GM21423 (cell line): ENCODE results near the gene PLAA.
A peak's percentile ranks its signal among the peaks of the same experiment; 100 is the strongest.
"Not testable (repeated sequence)": the region's sequence is repeated elsewhere in the genome, so short reads cannot be mapped to it uniquely, and the experiment has no call there.

Experiments
- ATAC-seq: cut with Tn5 transposase; IDR thresholded peaks from one replicate; pipeline ENCODE4 v1.9.1; 2021; ENCODE audit warnings: mild to moderate bottlenecking, moderate library complexity; ENCODE audit not compliant: unreplicated experiment

Gene PLAA

DNA sequence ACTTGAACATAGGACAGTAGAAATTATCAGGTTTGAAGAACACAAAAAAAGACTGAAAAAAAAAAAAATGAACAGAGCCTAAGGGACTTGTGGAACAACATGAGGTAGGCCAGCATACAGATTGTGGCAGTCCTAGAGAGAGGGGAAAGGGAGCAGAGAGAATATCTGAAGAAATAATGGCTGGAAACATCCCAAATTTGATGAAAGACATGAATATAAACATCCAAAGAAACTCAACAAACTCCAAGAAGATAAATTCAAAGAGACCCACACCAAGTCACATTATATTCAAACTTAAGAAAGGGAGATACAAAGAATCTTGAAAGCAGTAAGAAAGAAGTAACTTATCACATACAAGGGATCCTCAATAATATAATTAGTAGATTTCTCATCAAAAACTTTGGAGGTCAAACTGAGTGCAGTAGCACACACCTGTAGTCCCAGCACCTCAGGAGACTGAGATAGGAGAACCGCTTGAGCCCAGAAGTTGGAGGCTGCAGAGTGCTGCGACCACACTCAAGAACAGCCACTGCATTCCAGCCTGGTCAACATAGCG, 9.1 kb downstream of the PLAA start:
- ATAC-seq, result no peak

DNA sequence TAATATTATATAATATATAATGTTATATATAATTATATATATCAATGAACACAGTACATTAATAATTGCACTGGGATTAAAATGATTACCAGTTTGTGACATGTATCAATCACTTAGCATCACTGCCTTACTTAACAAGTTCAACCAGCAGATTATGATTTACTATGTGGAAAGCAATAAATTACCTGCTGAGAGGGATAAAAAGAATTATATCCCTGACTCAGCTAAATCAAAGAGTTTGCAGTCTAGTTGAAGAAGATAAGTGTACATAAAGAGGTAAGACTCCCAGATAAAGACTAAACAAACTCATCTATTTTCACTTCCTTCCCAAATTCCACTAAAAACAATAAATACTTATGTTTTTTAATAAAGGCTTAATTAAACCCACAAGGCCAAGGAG, 11.2 kb downstream of the PLAA start:
- no peak for ATAC-seq

DNA sequence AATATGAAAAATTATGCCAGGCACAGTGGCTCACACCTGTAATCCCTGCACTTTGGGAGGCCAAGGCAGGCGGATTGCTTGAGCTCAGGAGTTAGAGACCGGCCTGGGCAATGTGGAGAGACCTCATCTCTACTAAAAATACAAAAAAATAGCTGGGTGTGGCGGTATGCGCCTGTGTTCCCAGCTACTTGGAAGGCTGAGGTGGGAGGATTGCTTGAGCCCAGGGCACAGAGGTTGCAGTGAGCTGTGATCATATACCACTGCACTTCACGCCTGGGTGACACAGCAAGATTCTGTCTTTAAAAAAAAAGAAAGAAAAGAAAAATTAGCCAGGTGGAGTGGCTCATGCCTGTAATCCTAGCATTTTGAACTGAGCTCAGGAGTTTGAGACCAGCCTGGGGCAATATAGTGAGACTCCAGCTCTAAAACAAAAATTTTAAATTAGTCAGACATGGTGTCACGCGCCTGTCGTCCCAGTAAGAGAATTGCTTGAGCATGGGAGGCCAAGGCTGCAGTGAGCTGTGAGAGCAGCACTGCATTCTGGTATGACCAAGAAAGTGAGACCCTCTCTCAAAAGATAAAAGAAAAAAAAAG, 18.0 kb downstream of the PLAA start:
- no peak for ATAC-seq

DNA sequence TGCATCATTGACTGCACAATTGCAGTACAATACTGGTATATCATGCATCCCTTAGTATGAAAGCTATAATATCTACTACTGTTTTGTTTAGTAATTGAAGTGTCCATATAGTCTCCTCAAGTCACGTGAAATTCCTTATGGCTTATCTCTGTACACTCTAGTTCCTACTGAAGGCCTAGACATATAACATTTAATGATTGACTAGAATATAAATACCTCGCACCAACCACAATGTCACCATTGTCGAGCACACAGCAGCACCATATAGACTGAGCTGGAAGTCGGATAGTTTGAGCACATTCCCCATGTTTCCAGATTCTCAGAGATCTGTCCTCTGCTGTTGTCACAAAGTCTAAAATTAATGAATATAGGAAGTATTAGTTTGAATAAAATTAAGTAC, 21.4 kb downstream of the PLAA start:
- ATAC-seq, result no peak

DNA sequence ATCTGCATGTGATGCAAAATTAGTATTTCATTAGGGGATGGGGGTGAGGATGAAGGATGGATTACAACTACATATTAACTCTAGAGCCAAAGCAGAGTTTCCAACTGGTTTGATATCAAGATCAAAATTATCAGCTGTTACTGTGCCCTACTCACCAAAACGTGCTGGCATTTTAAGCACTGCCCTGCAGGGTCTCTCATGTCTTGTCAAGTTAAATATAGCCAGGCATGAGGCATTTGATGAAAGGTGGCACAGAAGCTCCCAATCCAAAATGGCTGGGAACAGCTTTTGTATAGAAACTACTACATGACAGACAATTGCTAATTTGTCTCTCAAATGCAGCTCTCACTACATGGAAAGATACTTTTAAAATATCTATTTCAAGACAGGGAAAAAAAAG, 27.3 kb downstream of the PLAA start:
- ATAC-seq, result no peak

DNA sequence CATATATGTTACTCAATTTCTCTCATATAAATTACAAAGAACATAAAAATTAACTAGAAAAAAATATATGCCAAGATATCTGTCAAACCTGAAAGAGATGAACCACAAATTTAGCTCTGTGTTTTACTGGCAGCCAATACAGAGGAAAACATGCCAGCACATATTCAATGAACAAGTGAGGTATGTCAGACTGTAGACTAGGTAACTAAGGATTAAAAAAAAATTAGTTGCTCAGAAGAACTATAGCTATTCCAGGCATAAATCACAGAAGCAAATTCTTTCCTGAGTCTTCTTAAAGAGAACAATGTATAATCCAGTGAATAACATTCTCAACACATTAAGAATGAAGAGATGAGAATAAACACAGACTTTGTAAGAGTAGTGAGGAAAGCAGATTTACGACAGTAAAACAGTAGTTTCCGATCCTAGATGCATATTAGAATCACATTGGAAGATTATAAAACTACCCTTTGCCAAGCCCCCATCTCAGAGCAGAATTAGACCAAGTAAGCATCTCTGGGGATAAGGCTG, 33.8 kb downstream of the PLAA start:
- ATAC-seq, result no peak

DNA sequence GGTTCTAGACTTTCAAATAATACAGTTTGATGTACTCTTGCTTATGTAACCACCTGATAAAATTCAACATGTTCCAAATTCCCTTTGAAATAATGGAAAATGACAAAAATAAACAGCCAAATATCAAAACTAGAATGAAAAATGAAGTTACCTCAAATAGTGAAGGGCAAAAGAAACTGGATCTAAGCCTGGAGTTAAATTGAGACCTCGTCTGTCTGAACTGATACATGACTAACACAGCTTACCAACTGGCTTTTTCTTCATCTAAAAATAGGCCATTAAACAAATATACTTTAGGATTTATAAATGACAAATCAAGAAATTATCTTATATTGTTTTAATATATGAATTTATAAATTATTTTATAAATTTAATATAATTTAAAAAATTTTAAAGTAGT, 42.4 kb downstream of the PLAA start:
- ATAC-seq, result no peak

DNA sequence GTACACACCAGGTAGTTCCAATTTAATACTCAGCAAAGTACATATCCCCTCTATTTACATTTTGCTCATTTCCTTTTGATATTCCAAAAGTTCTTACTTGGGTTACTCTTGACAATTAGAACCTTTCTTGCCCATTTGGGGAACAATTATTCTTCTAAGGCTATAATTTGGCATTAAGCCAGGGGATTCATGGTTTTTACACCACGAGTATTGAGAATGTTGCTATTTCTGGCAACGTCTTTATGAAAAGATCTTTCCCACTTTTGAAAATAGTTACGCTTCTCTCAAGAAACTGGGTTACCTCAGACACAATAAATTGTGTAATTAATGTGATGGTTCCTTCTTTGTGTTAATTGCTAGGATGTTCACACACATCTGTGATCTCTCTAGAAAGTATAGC, 43.0 kb downstream of the PLAA start:
- ATAC-seq, result no peak

DNA sequence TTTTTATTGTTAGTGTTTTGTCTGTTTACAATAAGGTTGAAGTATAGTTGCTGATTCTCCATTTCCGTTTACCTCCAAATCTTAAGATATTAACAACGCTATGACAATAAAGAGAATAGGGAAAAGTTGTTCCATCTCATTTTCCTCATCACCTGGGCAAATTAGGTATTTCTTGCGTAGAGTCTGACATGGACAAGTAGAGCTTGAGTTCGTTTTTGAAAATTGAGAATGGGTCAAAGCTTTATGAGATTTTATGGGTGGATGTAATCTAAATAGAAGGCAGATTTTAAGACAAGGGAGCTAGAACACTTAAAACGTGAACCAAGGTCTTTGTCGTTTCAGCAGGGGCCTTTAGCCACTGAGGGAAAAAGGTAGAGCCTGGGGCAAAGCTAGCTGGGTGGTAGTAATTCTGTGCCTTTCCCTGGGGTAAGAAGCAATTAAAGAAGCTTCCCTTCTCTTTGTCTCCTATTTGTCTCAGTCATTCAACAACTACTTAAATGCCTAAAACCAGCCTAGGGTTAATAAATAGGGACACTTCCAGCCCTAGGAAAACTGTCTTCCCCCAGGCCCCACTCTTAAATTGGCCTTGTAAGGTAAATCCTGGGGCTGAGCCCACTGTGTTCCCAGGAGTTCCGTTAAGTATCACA, 53.9 kb downstream of the PLAA start:
- no peak for ATAC-seq

DNA sequence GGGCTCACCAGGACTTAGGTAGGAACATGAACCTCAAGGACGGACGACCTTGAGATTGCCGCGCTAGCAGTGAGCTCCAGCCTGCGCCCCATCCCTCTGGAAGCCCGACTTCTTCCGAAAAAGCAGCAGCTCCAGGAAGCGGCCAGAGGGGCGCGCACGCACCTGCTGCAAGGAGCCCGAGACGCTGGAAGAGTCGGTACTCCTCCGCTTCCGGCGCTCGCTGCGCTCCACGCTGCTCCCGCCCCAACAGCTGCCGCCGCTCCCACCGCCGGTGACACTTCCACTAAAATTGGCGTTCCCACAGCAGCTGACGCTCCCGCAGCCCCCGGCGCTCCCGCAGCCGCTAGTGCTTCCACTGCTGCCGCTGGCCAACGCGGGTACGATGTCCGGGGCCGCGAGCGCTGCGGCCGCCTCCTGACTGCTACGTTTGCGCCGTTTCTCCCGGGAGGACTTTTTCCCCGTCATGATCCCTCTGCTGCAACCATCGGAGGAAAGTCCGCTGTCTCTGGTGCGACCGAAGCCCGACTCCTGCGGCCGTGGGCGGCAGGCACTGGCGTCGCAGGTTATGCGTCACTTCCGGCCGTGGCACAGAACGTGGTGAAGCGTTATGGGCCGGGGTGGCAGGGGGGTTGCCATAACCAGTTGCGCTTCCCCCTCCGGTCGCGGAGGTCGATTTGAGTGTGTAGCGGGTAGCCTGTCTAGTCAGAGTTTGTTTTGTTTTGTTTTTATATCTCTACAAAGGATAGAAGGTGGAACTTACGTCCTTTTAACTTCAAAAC, 54.6 kb downstream of the PLAA start, which contains the start of gene CAAP1:
Gene CAAP1, minus strand, starts transcription at position 552 of the 779 bp plus-strand sequence. Its CDS starts 87 bp downstream, at position 465.
- peak; percentile 96 for ATAC-seq

DNA sequence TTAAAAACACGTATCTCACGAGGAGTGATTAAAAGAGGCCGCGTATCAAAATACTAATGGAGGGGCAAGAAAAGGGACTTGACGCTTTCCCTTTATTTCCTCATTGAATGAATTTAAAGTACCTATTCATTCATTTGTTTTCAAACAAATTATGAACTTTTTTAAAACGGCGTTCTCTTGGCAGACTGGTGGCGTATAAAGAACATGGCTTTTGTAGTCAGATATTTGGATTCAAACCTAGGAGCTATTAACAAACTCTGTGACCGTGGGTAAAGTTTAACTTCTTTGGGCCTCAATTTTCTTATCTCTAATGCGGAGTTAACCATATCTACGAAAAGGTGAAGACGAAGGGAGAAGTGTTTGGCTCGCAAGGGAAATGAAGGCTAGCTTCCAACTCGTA, 55.3 kb downstream of the PLAA start:
- ATAC-seq, result no peak

DNA sequence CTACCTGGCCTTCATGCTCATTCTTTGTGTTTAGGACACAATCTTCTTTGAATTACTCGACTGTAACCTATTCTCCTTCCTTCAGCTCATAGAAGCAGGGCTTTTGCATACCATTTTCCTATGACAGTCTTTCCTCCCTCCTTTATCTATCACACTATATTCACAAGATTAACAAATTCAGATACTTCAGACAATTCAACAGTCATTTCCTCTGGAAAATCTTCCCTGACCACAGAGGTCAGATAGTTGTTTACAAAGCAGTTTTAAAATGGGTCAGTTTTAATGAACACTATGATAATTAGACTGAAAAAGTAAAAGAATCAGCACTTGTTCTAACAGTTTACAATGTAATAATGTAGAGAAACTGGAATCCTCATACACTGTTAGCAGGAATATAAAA, 58.8 kb downstream of the PLAA start:
- no peak for ATAC-seq

DNA sequence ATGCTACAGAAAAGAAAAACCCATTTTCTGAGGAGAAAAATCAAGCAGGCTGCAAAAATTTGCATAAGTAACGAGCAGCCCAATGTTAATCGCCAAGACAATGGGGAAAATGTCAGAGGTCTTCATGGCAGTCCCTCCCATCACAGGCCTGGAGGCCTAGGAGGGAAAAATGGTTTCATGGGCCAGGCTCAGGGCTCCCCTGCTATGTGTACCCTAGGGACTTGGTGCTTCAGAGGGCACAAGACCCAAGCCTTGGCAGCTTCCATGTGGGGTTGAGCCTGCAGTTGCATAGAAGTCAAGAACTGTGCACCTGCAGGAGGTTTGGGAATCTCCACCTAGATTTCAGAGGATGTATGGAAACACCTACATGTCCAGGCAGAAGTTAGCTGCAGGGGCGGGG, 64.9 kb downstream of the PLAA start:
- no peak for ATAC-seq

DNA sequence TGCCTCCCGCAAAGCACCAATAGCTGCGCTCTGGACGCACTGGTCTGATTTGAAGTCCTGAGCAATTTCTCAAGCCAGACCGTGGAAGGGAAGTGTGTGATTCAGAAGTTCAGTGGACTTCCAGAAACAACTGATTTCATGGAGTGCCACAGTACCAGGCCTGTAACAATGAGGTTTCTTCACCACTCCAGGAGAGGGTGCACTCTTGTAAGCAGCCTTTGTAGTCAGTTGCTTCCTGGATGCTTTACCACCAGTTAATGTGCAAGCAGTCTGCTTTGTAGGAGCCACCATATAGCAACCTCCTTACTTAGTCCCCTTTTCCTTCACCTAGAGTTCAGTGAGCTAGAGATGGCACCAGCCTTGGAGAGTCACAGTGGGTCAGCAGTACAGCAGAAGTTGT, 66.8 kb downstream of the PLAA start:
- no peak for ATAC-seq

DNA sequence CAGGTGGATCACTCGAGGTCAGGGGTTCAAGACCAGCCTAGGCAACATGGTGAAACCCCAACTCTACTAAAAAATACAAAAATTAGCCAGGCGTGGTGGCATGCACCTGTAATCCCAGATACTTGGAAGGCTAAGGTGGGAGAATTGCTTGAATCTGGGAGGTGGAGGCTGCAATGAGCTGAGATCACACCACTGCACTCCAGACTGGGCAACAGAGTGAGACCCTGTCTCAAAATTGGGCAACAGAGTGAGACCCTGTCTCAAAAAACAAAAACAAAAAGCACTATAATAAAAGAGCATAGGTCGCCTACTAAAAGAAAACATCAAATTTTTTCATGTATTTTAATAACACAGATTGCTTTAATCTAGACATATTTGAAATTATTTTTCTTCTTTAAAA, 71.9 kb downstream of the PLAA start:
- not testable (repeated sequence) for ATAC-seq

DNA sequence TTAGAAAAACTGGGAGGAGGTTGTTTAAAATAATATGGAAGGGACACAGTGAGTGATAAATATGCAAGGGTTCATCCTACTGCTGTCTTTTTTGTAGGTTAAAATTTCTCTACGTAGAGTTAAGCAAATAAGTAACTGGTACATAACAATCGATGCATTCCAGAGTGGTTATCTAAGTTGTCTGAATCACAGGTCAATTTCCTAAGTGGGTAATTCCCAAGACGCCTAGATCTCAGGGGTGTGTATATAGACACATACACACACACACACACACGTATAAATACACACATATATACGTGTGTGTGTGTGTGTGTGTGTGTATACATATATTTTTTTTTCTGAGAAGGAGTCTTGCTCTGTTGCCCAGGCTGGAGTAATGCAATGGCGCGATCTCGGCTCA, 76.8 kb downstream of the PLAA start:
- no peak for ATAC-seq

DNA sequence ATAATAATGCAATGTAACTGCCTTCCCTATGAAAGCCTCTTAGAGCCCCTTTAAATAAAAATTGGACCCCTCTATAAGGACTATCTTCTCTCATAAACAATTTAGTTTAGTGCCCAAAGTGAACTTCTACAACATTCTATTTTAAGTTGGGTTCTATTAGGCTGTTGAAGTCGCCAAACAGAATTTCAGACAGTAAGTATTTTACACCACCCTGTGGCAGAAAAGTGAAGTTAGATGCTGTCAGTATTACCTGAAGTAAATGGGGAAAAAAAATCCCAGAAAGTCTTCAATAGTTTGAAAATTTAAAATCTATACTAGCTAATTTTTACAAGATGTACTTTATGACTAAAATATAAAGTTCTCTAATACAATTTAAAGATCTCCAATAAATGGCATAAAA, 84.0 kb downstream of the PLAA start:
- ATAC-seq, result no peak

DNA sequence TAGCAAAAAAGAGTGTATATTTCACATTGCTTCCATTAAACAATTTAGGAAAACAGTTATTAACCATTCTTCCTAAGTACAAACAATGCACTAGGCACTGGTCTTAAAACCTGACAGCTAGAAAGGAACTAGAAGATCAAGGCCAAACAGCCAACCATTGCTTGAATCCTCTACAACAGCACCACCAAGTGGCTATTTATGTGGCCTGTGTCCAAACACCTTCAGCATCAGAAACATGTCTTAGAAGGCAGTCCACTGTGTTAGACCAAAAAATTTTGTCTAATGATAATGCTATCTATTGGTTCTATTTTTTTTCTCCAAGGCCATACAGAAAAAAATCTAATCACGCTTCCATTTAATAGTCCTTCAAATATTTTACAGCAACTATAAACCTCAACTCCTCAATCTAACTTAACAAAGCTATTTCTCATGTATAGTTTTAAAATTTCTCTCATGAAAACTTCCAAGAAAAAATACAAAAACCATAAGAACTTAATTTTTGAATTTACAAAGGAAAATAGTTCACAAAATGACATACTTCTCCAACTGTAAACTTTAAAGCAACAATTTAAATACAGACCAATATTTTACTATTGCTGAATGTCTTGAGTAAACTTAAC, 90.5 kb downstream of the PLAA start:
- ATAC-seq, result peak; percentile 91
